ENCODE results near the gene HIRA. TPM values are rescaled to one million over a fixed set of nuclear protein-coding genes. Genes with fewer than 3 reads are reported as not detected.

The HIRA gene
- total and polyA plus RNA-seq, 9 of the 15 experiments (the other 6 are each of a cell fraction or from before 2014, with no cell fraction given) = 0.96 to 132 (median 58.4) TPM

- TF ChIP-seq DEAF1 (CRISPR knock-in tag; IDR thresholded peaks at IDR 0.05) (0 out of 2 replicates have a peak, but pooled peaks have one; percentile 6), ARID2 (IDR thresholded peaks at IDR 0.05) (no peak), ZNF212 (CRISPR knock-in tag; IDR thresholded peaks at IDR 0.05) (no peak), HSF4 (CRISPR knock-in tag; IDR thresholded peaks at IDR 0.05; ENCODE audit: borderline replicate concordance) (0 out of 2 replicates have a peak, but pooled peaks have one; percentile 8), BACH1 (tag; IDR thresholded peaks at IDR 0.05) (no peak), BHLHE40 (IDR thresholded peaks at IDR 0.05; ENCODE audit: low read length) (no peak), RERE (CRISPR knock-in tag; IDR thresholded peaks at IDR 0.05; ENCODE audit: borderline replicate concordance) (no peak), SREBF2 (CRISPR knock-in tag; IDR thresholded peaks at IDR 0.05) (no peak), KAT2B (IDR thresholded peaks at IDR 0.05; ENCODE audit: low read depth, low read length) (no peak), POLR2AphosphoS2 (IDR thresholded peaks at IDR 0.05; ENCODE audit: low read length) (peak; percentile 42; the same call in 1 of the 2 replicates), KHSRP (IDR thresholded peaks at IDR 0.05) (no peak), HDAC2 (IDR thresholded peaks at IDR 0.05) (no peak), TCF15 (CRISPR knock-in tag; IDR thresholded peaks at IDR 0.05) (no peak), ZNF134 (CRISPR knock-in tag; conservative IDR thresholded peaks at IDR 0.05) (no peak), MYNN (IDR thresholded peaks at IDR 0.05) (no peak), MYNN (CRISPR knock-in tag; IDR thresholded peaks at IDR 0.05) (peak; percentile 34; the same call in 1 of the 2 replicates), FOXK2 (conservative IDR thresholded peaks at IDR 0.05 in 1 of 2, IDR thresholded peaks at IDR 0.05 in 1 of 2; ENCODE audit: low read depth in 2 of 2) (no peak)
Measured at GRCh38 chr22:19443544-19444211, 12.1 kb upstream of the HIRA start (continued).
